Measurements from ENCODE around the gene ZBTB40. TPM values are rescaled to one million over a fixed set of nuclear protein-coding genes. Genes with fewer than 3 reads are reported as not detected.

ZBTB40 gene
- total RNA-seq, 1 experiment from 2014 or later, result 11.5 TPM

GRCh38 chr1:22426781-22427180 is 24.9 kb upstream of the ZBTB40 start:
- ChIA-PET POLR2A (no interaction called here), CTCF (no interaction called here)

More at GRCh38 chr1:22426781-22427180, 24.9 kb upstream of the ZBTB40 start:
- DNase-seq (ENCODE audit: low spot score) (no peak), ATAC-seq (no peak)
- Mint-ChIP-seq H3K4me3 (no peak overlapping the region), H3K36me3 (no peaks in the 10 kb centered on the region), H3K4me1 (no peaks in the 10 kb centered on the region), H3K27me3 (ENCODE audit: low read depth) (no peaks in the 10 kb centered on the region), H3K9me3 (0 out of 2 replicates have a peak, but pooled peaks cover 3% of the 10 kb centered on the region), H3K27ac (no peak overlapping the region)
- no peak for TF ChIP-seq ESRRA (CRISPR knock-in tag; IDR thresholded peaks at IDR 0.05; ENCODE audit: borderline replicate concordance)
- no peak for TF ChIP-seq MAX (CRISPR knock-in tag; IDR thresholded peaks at IDR 0.05)
- TF ChIP-seq TP53 (CRISPR knock-in tag; IDR thresholded peaks at IDR 0.05), result no peak
- no peak for TF ChIP-seq TEAD4 (CRISPR knock-in tag; IDR thresholded peaks at IDR 0.05)
- TF ChIP-seq ATF1 (CRISPR knock-in tag; IDR thresholded peaks at IDR 0.05), result no peak
- no peak for TF ChIP-seq MXD4 (CRISPR knock-in tag; IDR thresholded peaks at IDR 0.05; ENCODE audit: borderline replicate concordance)
- no peak for TF ChIP-seq KAT7 (CRISPR knock-in tag; IDR thresholded peaks at IDR 0.05; ENCODE audit: borderline replicate concordance)
- no peak for TF ChIP-seq OVOL2 (CRISPR knock-in tag; IDR thresholded peaks at IDR 0.05; ENCODE audit: borderline replicate concordance)
- TF ChIP-seq AFF4 (CRISPR knock-in tag; IDR thresholded peaks at IDR 0.05; ENCODE audit: borderline replicate concordance), result no peak
- TF ChIP-seq ZNF425 (CRISPR knock-in tag; conservative IDR thresholded peaks at IDR 0.05), result no peak
- TF ChIP-seq ZNF219 (CRISPR knock-in tag; IDR thresholded peaks at IDR 0.05; ENCODE audit: borderline replicate concordance), result no peak
- no peak for TF ChIP-seq ZNF121 (CRISPR knock-in tag; IDR thresholded peaks at IDR 0.05)
- TF ChIP-seq FOXJ3 (CRISPR knock-in tag; IDR thresholded peaks at IDR 0.05; ENCODE audit: borderline replicate concordance), result no peak
- TF ChIP-seq ZNF532 (CRISPR knock-in tag; IDR thresholded peaks at IDR 0.05; ENCODE audit: borderline replicate concordance), result no peak
- TF ChIP-seq E2F5 (CRISPR knock-in tag; IDR thresholded peaks at IDR 0.05), result no peak
- TF ChIP-seq SP1 (CRISPR knock-in tag; conservative IDR thresholded peaks at IDR 0.05), result no peak
